Large intestine (tissue), 3 donors: Measurements from ENCODE around the gene FAF1. TPM values are rescaled to one million over a fixed set of nuclear protein-coding genes. Genes with fewer than 3 reads are reported as not detected.

Source experiments
- DNase-seq, 2 donors: peaks; one replicate each; pipeline versions ENCODE4 v3.0.0 to v3.0.0-alpha.2; 2013
- H3K27ac ChIP-seq: one replicate; pipeline ENCODE4 v1.5.1; 2013; ENCODE audit warnings: low read length
- H3K27me3 ChIP-seq: 2 replicates; pipeline ENCODE4 v1.6.1; 2013; ENCODE audit warnings: low read length; ENCODE audit not compliant: control insufficient read depth, insufficient read depth
- H3K36me3 ChIP-seq: 2 replicates; pipeline ENCODE4 v1.6.1; 2013; ENCODE audit warnings: low read length; ENCODE audit not compliant: control insufficient read depth, insufficient read depth
- H3K4me1 ChIP-seq: one replicate; pipeline ENCODE4 v1.6.1; 2013; ENCODE audit warnings: low read length; ENCODE audit not compliant: control insufficient read depth, insufficient read depth
- H3K4me3 ChIP-seq: one replicate; pipeline ENCODE4 v1.5.1; 2013; ENCODE audit warnings: low read length
- H3K9me3 ChIP-seq: one replicate; pipeline ENCODE4 v1.6.1; 2013; ENCODE audit warnings: mild to moderate bottlenecking, low read depth, low read length, moderate library complexity; ENCODE audit not compliant: control insufficient read depth
- WGBS: methylation state at CpG from one replicate; pipeline ENCODE4 v1.1.5; 2013; ENCODE audit warnings: low lambda C conversion rate; ENCODE audit not compliant: insufficient coverage; 5-methylcytosine and 5-hydroxymethylcytosine counted together
- polyA plus RNA-seq: library from polyadenylated mRNA; unstranded; fragments of 120-200 nt; gene quantifications from one replicate; pipeline ENCODE4 v1.2.1, GENCODE V29; 2013

FAF1 gene
- polyA plus RNA-seq, 1 donor: 47.1 TPM

GRCh38 chr1:50978852-50979781, 19.1 kb upstream of the FAF1 start:
- no peaks in the 10 kb centered on the region for H3K9me3 ChIP-seq
- H3K4me3 ChIP-seq: no peak overlapping the region
- no peak for DNase-seq
- peaks cover 9% of the 10 kb centered on the region for H3K4me1 ChIP-seq
- H3K27ac ChIP-seq: no peak overlapping the region
- WGBS: 39% methylated on average over 4 of the region's 10 CpGs
- peaks cover 65% of the 10 kb centered on the region for H3K27me3 ChIP-seq
- H3K36me3 ChIP-seq: no peaks in the 10 kb centered on the region

- Histone ChIP-seq H3K9me3 (no peaks in the 10 kb centered on the region), H3K4me3 (peak overlapping the region; percentile 27), H3K27ac (no peak overlapping the region), H3K4me1 (peaks cover 9% of the 10 kb centered on the region), H3K36me3 (no peaks in the 10 kb centered on the region), H3K27me3 (peaks cover 67% of the 10 kb centered on the region)
- peak; percentile 7 to 50 for DNase-seq
- 0% methylated on average over 3 of the region's 42 CpGs for WGBS
Measured at GRCh38 chr1:50978144-50978851, 18.2 kb upstream of the FAF1 start.

- Histone ChIP-seq H3K27ac (no peak overlapping the region), H3K4me1 (peaks cover 9% of the 10 kb centered on the region), H3K36me3 (no peaks in the 10 kb centered on the region), H3K27me3 (peaks cover 66% of the 10 kb centered on the region), H3K9me3 (no peaks in the 10 kb centered on the region), H3K4me3 (peak overlapping the region; percentile 44)
- WGBS: 0% methylated on average over 1 of the region's 63 CpGs
- peak in 1 of 2 donors; percentile 31 for DNase-seq
Measured at GRCh38 chr1:50977575-50978143, 17.6 kb upstream of the FAF1 start.

GRCh38 chr1:50976890-50977574, 17.0 kb upstream of the FAF1 start:
- Histone ChIP-seq H3K27ac (no peak overlapping the region), H3K4me1 (peaks cover 9% of the 10 kb centered on the region), H3K27me3 (peaks cover 63% of the 10 kb centered on the region), H3K4me3 (peak overlapping the region; percentile 44), H3K36me3 (no peaks in the 10 kb centered on the region), H3K9me3 (no peaks in the 10 kb centered on the region)
- WGBS: 0% methylated on average over 3 of the region's 26 CpGs
- peak in 1 of 2 donors; percentile 12 for DNase-seq

GRCh38 chr1:50976111-50976889, 16.2 kb upstream of the FAF1 start:
- Histone ChIP-seq H3K9me3 (no peaks in the 10 kb centered on the region), H3K4me1 (peaks cover 9% of the 10 kb centered on the region), H3K27ac (no peak overlapping the region), H3K27me3 (peaks cover 62% of the 10 kb centered on the region), H3K4me3 (no peak overlapping the region), H3K36me3 (no peaks in the 10 kb centered on the region)
- DNase-seq: no peak
- no CpG with 5 or more reads among the region's 19 CpGs for WGBS

- peaks cover 71% of the 10 kb centered on the region for H3K27me3 ChIP-seq
- H3K9me3 ChIP-seq: no peaks in the 10 kb centered on the region
- H3K4me1 ChIP-seq: peaks cover 11% of the 10 kb centered on the region
- no peak overlapping the region for H3K4me3 ChIP-seq
- WGBS: no CpG with 5 or more reads among the region's 1 CpG
- no peak for DNase-seq
- H3K27ac ChIP-seq: no peak overlapping the region
- H3K36me3 ChIP-seq: no peaks in the 10 kb centered on the region
Measured at GRCh38 chr1:50975436-50975835, 15.4 kb upstream of the FAF1 start.

- H3K4me3 ChIP-seq: no peak overlapping the region
- H3K27ac ChIP-seq: no peak overlapping the region
- peaks cover 15% of the 10 kb centered on the region for H3K4me1 ChIP-seq
- H3K27me3 ChIP-seq: peaks cover 75% of the 10 kb centered on the region
- H3K36me3 ChIP-seq: no peaks in the 10 kb centered on the region
- H3K9me3 ChIP-seq: no peaks in the 10 kb centered on the region
- WGBS: 67% methylated on average over 1 of the region's 1 CpG
- DNase-seq: no peak
Measured at GRCh38 chr1:50974618-50974935, 14.5 kb upstream of the FAF1 start.

- DNase-seq: peak in 1 of 2 donors; percentile 14
- 35% methylated on average over 2 of the region's 13 CpGs for WGBS
- no peaks in the 10 kb centered on the region for H3K36me3 ChIP-seq
- H3K4me3 ChIP-seq: no peak overlapping the region
- H3K27me3 ChIP-seq: peaks cover 72% of the 10 kb centered on the region
- no peaks in the 10 kb centered on the region for H3K9me3 ChIP-seq
- no peak overlapping the region for H3K27ac ChIP-seq
- peaks cover 15% of the 10 kb centered on the region for H3K4me1 ChIP-seq
Measured at GRCh38 chr1:50973875-50974617, 14.0 kb upstream of the FAF1 start.

- Histone ChIP-seq H3K4me1 (peaks cover 15% of the 10 kb centered on the region), H3K27me3 (peaks cover 64% of the 10 kb centered on the region), H3K36me3 (no peaks in the 10 kb centered on the region), H3K27ac (no peak overlapping the region), H3K4me3 (no peak overlapping the region), H3K9me3 (no peaks in the 10 kb centered on the region)
- DNase-seq: no peak
- WGBS: 67% methylated on average over 1 of the region's 1 CpG
Measured at GRCh38 chr1:50973255-50973654, 13.2 kb upstream of the FAF1 start.
